Thymus (tissue), 11 donors: Measurements from ENCODE around the gene SLC35A5. TPM values are rescaled to one million over a fixed set of nuclear protein-coding genes. Genes with fewer than 3 reads are reported as not detected.

Source experiments
- DNase-seq, 9 donors: peaks; one replicate each; pipeline ENCODE4 v3.0.0-alpha.2; 2013; ENCODE audit warnings: low spot score in 9 of 9, low read depth in 6 of 9, missing footprints in 1 of 9
- H3K27ac ChIP-seq, 2 donors: one replicate each; pipeline ENCODE4 v1.5.1; 2013; ENCODE audit warnings: control low read depth in 1 of 2, low read depth in 1 of 2, low read length in 1 of 2, mild to moderate bottlenecking in 1 of 2, moderate library complexity in 1 of 2
- H3K27me3 ChIP-seq, 2 donors: one replicate each; pipeline ENCODE4 v1.5.1; 2013; ENCODE audit warnings: low read length in 1 of 2; ENCODE audit not compliant: control insufficient read depth in 2 of 2, insufficient read depth in 1 of 2
- H3K36me3 ChIP-seq, 2 donors: one replicate each; pipeline ENCODE4 v1.5.1; 2013; ENCODE audit warnings: low read length in 1 of 2, mild to moderate bottlenecking in 1 of 2, moderate library complexity in 1 of 2; ENCODE audit not compliant: control insufficient read depth in 2 of 2, insufficient read depth in 2 of 2
- H3K4me1 ChIP-seq, 2 donors: one replicate each; pipeline ENCODE4 v1.5.1; 2013; ENCODE audit warnings: low read length in 2 of 2; ENCODE audit not compliant: control insufficient read depth in 2 of 2, insufficient read depth in 2 of 2
- H3K4me3 ChIP-seq, 2 donors: one replicate each; pipeline ENCODE4 v1.5.1; 2013; ENCODE audit warnings: low read length in 2 of 2, control low read depth in 1 of 2, mild to moderate bottlenecking in 1 of 2
- H3K9me3 ChIP-seq, 2 donors: one replicate each; pipeline ENCODE4 v1.5.1; 2013; ENCODE audit warnings: low read length in 1 of 2, mild to moderate bottlenecking in 1 of 2; ENCODE audit not compliant: control insufficient read depth in 2 of 2, insufficient read depth in 1 of 2
- WGBS: extraction: QIAGEN DNeasy Blood & Tissue Kit; methylation state at CpG from one replicate; pipeline ENCODE4 v1.1.7; 2013; 5-methylcytosine and 5-hydroxymethylcytosine counted together
- polyA plus RNA-seq: library from polyadenylated mRNA; stranded (reverse); fragments of 200-250 nt; gene quantifications from one replicate; pipeline ENCODE4 v1.2.3, GENCODE V29; 2013
- total RNA-seq: library from RNA; stranded (reverse); fragments of 120-200 nt; gene quantifications from one replicate; pipeline ENCODE4 v1.2.4, GENCODE V29; 2013
- donor health status: healthy.

SLC35A5 gene
- total and polyA plus RNA-seq, 2 donors, result 21.7 to 25.9 TPM

GRCh38 chr3:112606098-112606497 is 44.3 kb downstream of the SLC35A5 start:
- 98% methylated on average over 2 of the region's 2 CpGs for WGBS
- H3K27me3 ChIP-seq, result no peaks in the 10 kb centered on the region
- DNase-seq, result no peak
- H3K36me3 ChIP-seq, result no peaks in the 10 kb centered on the region
- no peak overlapping the region for H3K4me3 ChIP-seq
- no peak overlapping the region for H3K27ac ChIP-seq
- H3K9me3 ChIP-seq, result no peaks in the 10 kb centered on the region
- H3K4me1 ChIP-seq, result no peaks in the 10 kb centered on the region

GRCh38 chr3:112607863-112608262 is 46.0 kb downstream of the SLC35A5 start:
- no peaks in the 10 kb centered on the region for H3K27me3 ChIP-seq
- no peaks in the 10 kb centered on the region for H3K9me3 ChIP-seq
- no peaks in the 10 kb centered on the region for H3K36me3 ChIP-seq
- H3K27ac ChIP-seq, result no peak overlapping the region
- no peaks in the 10 kb centered on the region for H3K4me1 ChIP-seq
- no peak overlapping the region for H3K4me3 ChIP-seq
- no peak for DNase-seq

GRCh38 chr3:112610121-112610520 is 48.3 kb downstream of the SLC35A5 start:
- Histone ChIP-seq H3K4me3 (no peak overlapping the region), H3K27ac (no peak overlapping the region), H3K9me3 (no peaks in the 10 kb centered on the region), H3K27me3 (no peaks in the 10 kb centered on the region), H3K4me1 (no peaks in the 10 kb centered on the region), H3K36me3 (no peaks in the 10 kb centered on the region)
- DNase-seq, result no peak
- WGBS, result 95% methylated on average over 3 of the region's 3 CpGs

GRCh38 chr3:112611752-112612515 is 50.1 kb downstream of the SLC35A5 start:
- Histone ChIP-seq H3K4me1 (no peaks in the 10 kb centered on the region), H3K4me3 (no peak overlapping the region), H3K36me3 (no peaks in the 10 kb centered on the region), H3K9me3 (no peaks in the 10 kb centered on the region), H3K27ac (no peak overlapping the region), H3K27me3 (no peaks in the 10 kb centered on the region)
- WGBS, result 91% methylated on average over 5 of the region's 5 CpGs
- no peak for DNase-seq

GRCh38 chr3:112615989-112616731 is 54.3 kb downstream of the SLC35A5 start:
- 90% methylated on average over 7 of the region's 7 CpGs for WGBS

GRCh38 chr3:112617285-112617684 is 55.4 kb downstream of the SLC35A5 start:
- DNase-seq, result no peak
- Histone ChIP-seq H3K27me3 (no peaks in the 10 kb centered on the region), H3K9me3 (no peaks in the 10 kb centered on the region), H3K4me3 (no peak overlapping the region), H3K36me3 (no peaks in the 10 kb centered on the region), H3K27ac (no peak overlapping the region), H3K4me1 (no peaks in the 10 kb centered on the region)
- 100% methylated on average over 2 of the region's 2 CpGs for WGBS

More at GRCh38 chr3:112615989-112616731, 54.3 kb downstream of the SLC35A5 start:
- no peaks in the 10 kb centered on the region for H3K27me3 ChIP-seq
- no peak overlapping the region for H3K4me3 ChIP-seq
- no peak for DNase-seq
- no peak overlapping the region for H3K27ac ChIP-seq
- no peaks in the 10 kb centered on the region for H3K4me1 ChIP-seq
- H3K36me3 ChIP-seq, result no peaks in the 10 kb centered on the region
- H3K9me3 ChIP-seq, result no peaks in the 10 kb centered on the region

- WGBS, result 53% methylated on average over 2 of the region's 2 CpGs
These were observed 57.5 kb downstream of the SLC35A5 start for GRCh38 chr3:112619295-112619694.

GRCh38 chr3:112623213-112623612 is 61.4 kb downstream of the SLC35A5 start:
- no peak overlapping the region for H3K4me3 ChIP-seq
- no peak overlapping the region for H3K27ac ChIP-seq
- no peaks in the 10 kb centered on the region for H3K4me1 ChIP-seq
- H3K9me3 ChIP-seq, result no peaks in the 10 kb centered on the region
- H3K27me3 ChIP-seq, result no peaks in the 10 kb centered on the region
- 98% methylated on average over 5 of the region's 5 CpGs for WGBS
- H3K36me3 ChIP-seq, result no peaks in the 10 kb centered on the region
- DNase-seq, result no peak

More at GRCh38 chr3:112619295-112619694, 57.5 kb downstream of the SLC35A5 start:
- DNase-seq, result no peak
- H3K27ac ChIP-seq, result no peak overlapping the region
- no peaks in the 10 kb centered on the region for H3K4me1 ChIP-seq
- H3K4me3 ChIP-seq, result no peak overlapping the region
- H3K27me3 ChIP-seq, result no peaks in the 10 kb centered on the region
- H3K9me3 ChIP-seq, result no peaks in the 10 kb centered on the region
- no peaks in the 10 kb centered on the region for H3K36me3 ChIP-seq

GRCh38 chr3:112623717-112624116 is 61.9 kb downstream of the SLC35A5 start:
- H3K4me1 ChIP-seq, result no peaks in the 10 kb centered on the region
- no peak overlapping the region for H3K27ac ChIP-seq
- no peaks in the 10 kb centered on the region for H3K27me3 ChIP-seq
- H3K36me3 ChIP-seq, result no peaks in the 10 kb centered on the region
- no peak for DNase-seq
- H3K9me3 ChIP-seq, result no peaks in the 10 kb centered on the region
- H3K4me3 ChIP-seq, result no peak overlapping the region
- 100% methylated on average over 1 of the region's 1 CpG for WGBS
